GM12872 (cell line): Measurements from ENCODE around the gene ALDH8A1.

Source experiments
- CTCF ChIP-seq: IDR thresholded peaks from 3 replicates; pipeline ENCODE4 v1.5.1; 2011; ENCODE audit warnings: low read depth, mild to moderate bottlenecking, low read length, moderate library complexity; ENCODE audit not compliant: insufficient read depth

The ALDH8A1 gene

DNA sequence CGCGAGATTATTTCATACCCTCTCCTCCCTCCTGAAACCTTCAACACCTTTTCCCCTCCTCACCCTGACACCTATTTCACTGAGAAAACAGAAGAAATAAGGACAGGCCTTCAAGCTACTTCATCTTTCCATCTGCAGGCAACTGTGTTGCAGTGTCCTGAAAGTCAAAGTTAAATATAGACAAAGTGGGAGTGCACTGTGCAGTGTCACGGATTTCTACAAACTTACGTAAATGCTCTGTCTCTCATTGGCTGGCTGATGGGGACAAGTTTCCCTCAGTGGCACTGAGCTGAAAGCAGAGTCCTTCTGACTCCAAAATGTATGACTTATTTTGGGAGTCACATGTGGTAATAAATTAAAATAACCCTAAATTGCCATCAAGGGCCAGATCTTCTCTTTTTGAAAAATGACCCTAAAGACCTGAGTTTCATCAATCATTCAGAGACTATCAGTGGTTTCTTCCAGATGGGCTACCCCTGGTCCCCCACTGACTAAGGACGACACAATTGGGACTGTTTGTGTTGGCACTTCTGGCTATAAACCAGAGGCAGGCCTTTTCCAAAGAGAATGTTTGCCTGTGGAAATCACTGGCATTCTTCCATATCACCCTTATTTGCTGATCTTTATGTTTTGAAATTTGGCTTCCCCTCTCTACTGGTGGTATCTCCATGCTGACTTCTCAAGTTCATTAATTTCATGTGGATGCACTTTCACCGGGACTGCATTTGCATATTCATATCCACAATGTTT, 21.6 kb downstream of the ALDH8A1 start:
- no peak for TF ChIP-seq CTCF

- TF ChIP-seq CTCF: no peak
These were observed 24.1 kb downstream of the ALDH8A1 start for GRCh38 chr6:134925800-134926199.

GRCh38 chr6:134921721-134922261, 28.1 kb downstream of the ALDH8A1 start:
- no peak for TF ChIP-seq CTCF

DNA sequence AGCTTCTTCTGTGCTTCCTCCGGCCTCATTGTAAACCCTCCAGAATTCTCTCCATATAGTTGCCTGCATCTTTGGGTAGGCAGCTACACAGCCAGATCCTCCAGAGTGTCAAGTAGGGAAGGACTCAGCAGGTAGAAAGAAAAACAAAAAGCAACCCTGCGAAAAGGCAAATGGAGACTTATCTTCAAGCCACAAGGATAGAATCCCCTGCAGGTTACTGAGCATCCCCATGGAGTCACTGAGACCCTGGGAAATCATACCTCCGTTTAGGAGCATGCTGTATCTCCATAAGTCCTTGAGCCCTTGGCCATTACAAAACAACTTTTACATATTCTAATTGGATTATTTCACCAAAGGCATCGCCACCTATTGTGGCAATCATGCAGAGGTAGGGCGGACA, 28.6 kb downstream of the ALDH8A1 start:
- TF ChIP-seq CTCF: no peak

GRCh38 chr6:134920422-134920821, 29.5 kb downstream of the ALDH8A1 start:
- TF ChIP-seq CTCF: no peak

DNA sequence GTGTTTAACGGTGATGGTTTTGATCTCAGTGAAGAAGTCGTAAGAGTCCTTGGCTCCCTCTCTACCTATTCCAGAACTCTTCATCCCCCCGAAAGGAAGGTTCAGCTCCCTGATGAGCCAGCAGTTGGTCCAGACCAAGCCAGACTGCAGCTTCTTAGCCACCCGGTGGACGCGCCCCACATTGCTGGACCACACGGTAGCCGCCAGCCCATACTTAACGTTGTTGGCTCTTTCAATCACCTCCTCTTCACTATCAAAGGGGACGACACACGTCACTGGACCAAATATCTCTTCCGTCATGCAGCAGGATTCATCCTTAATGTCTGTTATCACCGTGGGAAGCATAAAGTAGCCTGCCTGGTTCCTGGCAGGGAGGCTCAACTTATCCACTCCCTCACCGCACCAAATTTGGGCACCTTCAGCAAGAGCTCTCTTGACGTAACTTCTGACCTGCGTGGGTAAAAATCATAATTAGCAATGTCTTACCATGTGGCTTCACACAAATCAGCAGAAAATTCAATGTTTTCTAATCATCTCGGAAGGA, 31.4 kb downstream of the ALDH8A1 start:
- TF ChIP-seq CTCF: 0 out of 3 replicates have a peak, but pooled peaks have one; percentile 8

GRCh38 chr6:134911547-134911946, 38.4 kb downstream of the ALDH8A1 start:
- no peak for TF ChIP-seq CTCF
